ENCODE data around the gene IER2. TPM values are rescaled to one million over a fixed set of nuclear protein-coding genes. Genes with fewer than 3 reads are reported as not detected.
A peak's percentile ranks its signal among the peaks of the same experiment; 100 is the strongest.

The IER2 gene
- total and polyA plus RNA-seq, 2 of the 4 experiments (the other 2 are of a cell fraction) = 7.7 to 102 TPM

DNA sequence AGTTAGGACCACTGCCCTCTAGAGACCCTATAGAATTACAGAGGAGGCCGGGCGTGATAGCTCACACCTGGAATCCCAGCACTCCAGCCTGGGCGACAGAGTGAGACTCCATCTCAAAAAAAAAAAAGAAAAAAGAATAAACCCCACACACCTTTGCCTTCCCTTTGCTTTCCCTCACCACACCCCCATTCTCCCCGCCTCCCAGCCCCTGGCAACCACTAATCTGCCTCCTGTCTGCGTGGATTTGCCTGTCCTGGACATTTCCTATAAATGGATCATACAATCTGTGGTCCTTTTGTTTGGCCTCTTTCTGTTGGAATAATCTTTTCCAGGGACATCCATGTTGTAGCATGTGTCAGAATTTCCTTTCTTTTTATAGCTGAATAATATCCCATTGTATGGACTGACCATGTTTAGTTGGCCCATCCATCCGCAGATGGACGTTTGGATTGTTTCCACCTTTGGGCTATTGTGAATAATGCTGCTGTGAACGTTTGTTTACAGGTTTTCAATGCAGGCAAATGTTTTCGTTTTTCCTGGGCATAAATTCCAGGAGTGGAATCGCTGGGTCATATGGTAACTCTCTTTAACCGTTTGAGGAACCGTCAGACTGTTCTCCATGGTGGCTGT is 16.9 kb upstream of the IER2 start:
- ATAC-seq (ENCODE audit: low read depth) = no peak
- H4K20me1 ChIP-seq (ENCODE audit: insufficient read depth, low read length) = peaks cover 82% of the 10 kb centered on the region
- H3K4ac ChIP-seq (ENCODE audit: low read depth, low read length) = no peak overlapping the region
- H3K27ac ChIP-seq (ENCODE audit: insufficient read depth, low read length) = no peak overlapping the region
- CTCF ChIA-PET = interaction anchor here (0.6 kb wide), 1 partner anchor 614 kb away, joined by 3 read pairs; a partner anchor contains a TSS
- no peaks in the 10 kb centered on the region for H3K27me3 ChIP-seq (ENCODE audit: control insufficient read depth, insufficient read depth, low read length)
- 0 out of 2 replicates have a peak overlapping the region, but pooled peaks have one; percentile 10 for H3K14ac ChIP-seq (replicated peaks; ENCODE audit: low read depth, low read length)
- no peak overlapping the region for H3K9ac ChIP-seq (ENCODE audit: low read depth, low read length)
- in situ Hi-C loops (cut with MboI; ENCODE audit: low sequenced_read_pairs) (no loop called here), intact Hi-C loops (cut with micrococcal nuclease) (no loop called here), dilution Hi-C loops (cut with HindIII; ENCODE audit: low sequenced_read_pairs, unreplicated experiment) (no loop called here)
- no peak overlapping the region for H4K91ac ChIP-seq (ENCODE audit: insufficient read depth, low read depth, low read length)
- no peak for TF ChIP-seq NFE2L2 (IDR thresholded peaks at IDR 0.05; ENCODE audit: low read depth, low read length)
- TF ChIP-seq SMC3 (IDR thresholded peaks at IDR 0.05; ENCODE audit: low read depth, low read length) = no peak
- TF ChIP-seq MXI1 (IDR thresholded peaks at IDR 0.05; ENCODE audit: borderline replicate concordance, low read depth, low read length) = no peak
- no peak for TF ChIP-seq RAD21 (IDR thresholded peaks at IDR 0.05; ENCODE audit: low read length)
- TF ChIP-seq USF2 (IDR thresholded peaks at IDR 0.05; ENCODE audit: low read depth, low read length) = no peak
- TF ChIP-seq ELK1 (IDR thresholded peaks at IDR 0.05; ENCODE audit: borderline replicate concordance, low read depth, low read length) = no peak
- peaks cover 34% of the 10 kb centered on the region for H3K36me3 ChIP-seq (ENCODE audit: control insufficient read depth, insufficient read depth, low read length)
- POLR2A ChIA-PET (ENCODE audit: unreplicated experiment) = no interaction called here
- no peak overlapping the region for H3K18ac ChIP-seq (ENCODE audit: low read depth, low read length)
- H3K9me1 ChIP-seq (ENCODE audit: insufficient read depth, low read length) = peaks cover 30% of the 10 kb centered on the region
- no peak overlapping the region for H2BK20ac ChIP-seq (ENCODE audit: low read depth, low read length)
- no peaks in the 10 kb centered on the region for H3K9me3 ChIP-seq (ENCODE audit: control insufficient read depth, insufficient read depth, low read length)
- H3K79me1 ChIP-seq (ENCODE audit: low read depth in 1 of 2, low read length in 2 of 2) = peaks cover 21 to 92% of the 10 kb centered on the region in 2 experiments; a peak in 3 of 4 replicates
- DNase-seq = no peak
- H4K8ac ChIP-seq (ENCODE audit: low read depth in 2 of 2, low read length in 2 of 2) = no peak overlapping the region
- H3K4me1 ChIP-seq (ENCODE audit: control insufficient read depth, insufficient read depth, low read length) = peaks cover 13% of the 10 kb centered on the region; the same call in 1 of the 2 replicates
- no peak overlapping the region for H2AFZ ChIP-seq (replicated peaks; ENCODE audit: low read length, poor library complexity)
- H3K4me3 ChIP-seq (ENCODE audit: insufficient read depth, low read depth, low read length) = no peak overlapping the region
- no peak overlapping the region for H3K4me2 ChIP-seq (ENCODE audit: low read depth, low read length)
- H3K56ac ChIP-seq (ENCODE audit: extremely low read depth, insufficient read depth, low read length) = no peak overlapping the region
- H2BK5ac ChIP-seq (ENCODE audit: low read depth, low read length, poor library complexity, severe bottlenecking) = no peak overlapping the region
- no peak overlapping the region for H2BK15ac ChIP-seq (ENCODE audit: low read depth, low read length)
- peak overlapping the region; percentile 42 for H2AK9ac ChIP-seq (replicated peaks; ENCODE audit: low read depth, low read length, poor library complexity)
- no TSS peak for BruUV-seq (replicated peaks)
- H2AK5ac ChIP-seq (ENCODE audit: low read depth, low read length) = no peak overlapping the region
- no peak overlapping the region for H3K23ac ChIP-seq (ENCODE audit: low read depth, low read length)
- no CpG with 5 or more reads among the region's 12 CpGs for WGBS, 2 experiments (ENCODE audit: extremely low coverage in 2 of 2, insufficient read length in 1 of 2)
- no peak overlapping the region for H4K5ac ChIP-seq (ENCODE audit: low read depth, low read length)
- H2BK120ac ChIP-seq (ENCODE audit: low read depth, low read length) = no peak overlapping the region

Measured in IMR-90 (cell line).